Transverse colon (tissue), 4 donors: Measurements from ENCODE around the gene COX7A2. TPM values are rescaled to one million over a fixed set of nuclear protein-coding genes. Genes with fewer than 3 reads are reported as not detected.

ENCODE experiments used
- DNase-seq: peaks from one replicate; pipeline ENCODE4 v3.0.0-alpha.2; 2019
- H3K27ac ChIP-seq, 4 donors: fragments of 200-600 bp; sonication (generic); 2 replicates each; pipeline ENCODE4 v1.5.1; 2016 to 2018; ENCODE audit warnings: inconsistent platforms in 4 of 4
- H3K27me3 ChIP-seq: fragments of 200-600 bp; sonication (generic); 2 replicates; pipeline ENCODE4 v1.5.1; 2017; ENCODE audit warnings: inconsistent platforms
- H3K36me3 ChIP-seq, 4 donors: fragments of 200-600 bp; sonication (generic); 2 replicates each; pipeline ENCODE4 v1.5.1; 2017 to 2019; ENCODE audit warnings: inconsistent platforms in 4 of 4
- H3K4me1 ChIP-seq, 4 donors: fragments of 200-600 bp; sonication (generic); 2 replicates each; pipeline ENCODE4 v1.5.1; 2017 to 2020; ENCODE audit warnings: inconsistent platforms in 4 of 4
- H3K4me3 ChIP-seq, 4 donors: fragments of 200-600 bp; sonication (generic); 1 replicate in 1 of 4; 2 replicates in 3 of 4; pipeline versions ENCODE4 v1.5.1 to v1.6.1; 2017 to 2019; ENCODE audit warnings: inconsistent platforms in 4 of 4
- H3K9me3 ChIP-seq, 2 donors: fragments of 200-600 bp; sonication (generic); 2 replicates each; pipeline ENCODE4 v1.5.1; 2017 to 2019; ENCODE audit warnings: inconsistent platforms in 2 of 2
- CTCF ChIP-seq, 5 experiments: fragments of 200-600 bp in 3 of 5; fragments of 450-650 bp in 2 of 5; sonication (generic) in 3 of 5; IDR thresholded peaks; 1 replicate in 2 of 5; 2 replicates in 3 of 5; pipeline ENCODE4 v1.5.1; 2016 to 2017; ENCODE audit warnings: antibody characterized with exemption in 5 of 5, inconsistent platforms in 3 of 5, mild to moderate bottlenecking in 2 of 5, moderate library complexity in 1 of 5
- EP300 ChIP-seq: sonication (generic); formaldehyde crosslinking; IDR thresholded peaks from one replicate; pipeline ENCODE4 v1.6.1; 2017; ENCODE audit warnings: antibody characterized with exemption, low read depth
- POLR2A ChIP-seq: fragments of 450-650 bp; IDR thresholded peaks from one replicate; pipeline ENCODE4 v1.6.1; 2016; ENCODE audit warnings: antibody characterized with exemption, mild to moderate bottlenecking, moderate library complexity
- POLR2AphosphoS5 ChIP-seq, 3 donors: sonication (generic); formaldehyde crosslinking; IDR thresholded peaks; one replicate each; pipeline ENCODE4 v1.6.1; 2016; ENCODE audit warnings: antibody characterized with exemption in 3 of 3
- WGBS, 2 donors: methylation state at CpG; one replicate each; pipeline ENCODE4 v1.1.5; 2018; ENCODE audit warnings: low coverage in 1 of 2; 5-methylcytosine and 5-hydroxymethylcytosine counted together
- in situ Hi-C, 4 donors: fragments of 200-750 bp; cut with MboI; loops; one replicate each; pipeline versions ENCODE4 v1.15.0 to v1.15.1; 2017; ENCODE audit warnings: low sequenced_read_pairs in 3 of 4, low pct_ligation_motif_present in 1 of 4, low pct_unique_long_range_greater_than_20kb in 1 of 4
- intact Hi-C: fragments of 100-400 bp; cut with DNase I; formaldehyde crosslinking; loops from one replicate; pipeline ENCODE4 v1.15.1; 2023; ENCODE audit warnings: low total_unique reads
- total RNA-seq, 4 donors: library from RNA; depleted of rRNA; stranded (reverse); fragments of >200 nt; gene quantifications; one replicate each; pipeline ENCODE4 v1.1.0, GENCODE V29; 2016

Gene COX7A2
- total RNA-seq, 4 donors from 2014 or later: 146 to 469 (median 349) TPM

- in situ Hi-C loops (loop anchor here in 2 of 4 donors (10.0 kb wide), 1 partner anchor 234 kb away; no protein-coding TSS in a partner anchor), intact Hi-C loops (no loop called here)
- Histone ChIP-seq H3K27me3 (no peaks in the 10 kb centered on the region), H3K4me1 (peaks cover 0 to 11% (median 0%) of the 10 kb centered on the region in 4 donors), H3K4me3 (no peak overlapping the region), H3K27ac (no peak overlapping the region), H3K36me3 (no peaks in the 10 kb centered on the region), H3K9me3 (no peaks in the 10 kb centered on the region)
- TF ChIP-seq POLR2AphosphoS5 (IDR thresholded peaks at IDR 0.05): no peak
- TF ChIP-seq CTCF (IDR thresholded peaks at IDR 0.05): no peak
- TF ChIP-seq EP300: no peak
- TF ChIP-seq POLR2A: no peak
- WGBS, 2 donors: 80 to 87% methylated on average over 6 to 7 of the region's 7 CpGs
- no peak for DNase-seq
These were observed 46.7 kb upstream of the COX7A2 start for GRCh38 chr6:75290136-75290945.

- DNase-seq: no peak
- Histone ChIP-seq H3K27me3 (no peaks in the 10 kb centered on the region), H3K4me3 (no peak overlapping the region), H3K27ac (no peak overlapping the region), H3K9me3 (no peaks in the 10 kb centered on the region), H3K4me1 (peaks cover 0 to 19% (median 3%) of the 10 kb centered on the region in 4 donors), H3K36me3 (no peaks in the 10 kb centered on the region)
- TF ChIP-seq POLR2A (no peak), POLR2AphosphoS5 (IDR thresholded peaks at IDR 0.05) (no peak), CTCF (IDR thresholded peaks at IDR 0.05) (no peak), EP300 (no peak)
- intact Hi-C loops (no loop called here), in situ Hi-C loops (no loop called here)
- 75 to 93% methylated on average over 1 of the region's 1 CpG for WGBS, 2 donors
These were observed 44.4 kb upstream of the COX7A2 start for GRCh38 chr6:75288023-75288422.

GRCh38 chr6:75287424-75287823 lies 43.8 kb upstream of the COX7A2 start:
- intact Hi-C loops (no loop called here), in situ Hi-C loops (no loop called here)
- 71 to 89% methylated on average over 1 of the region's 1 CpG for whole genome bisulfite sequencing, 2 donors
- Histone ChIP-seq H3K4me1 (peaks cover 5 to 25% (median 9%) of the 10 kb centered on the region in 4 donors), H3K9me3 (no peaks in the 10 kb centered on the region), H3K27me3 (no peaks in the 10 kb centered on the region), H3K27ac (no peak overlapping the region), H3K36me3 (no peaks in the 10 kb centered on the region), H3K4me3 (no peak overlapping the region)
- DNase-seq: no peak
- TF ChIP-seq POLR2AphosphoS5 (IDR thresholded peaks at IDR 0.05) (no peak), EP300 (no peak), CTCF (IDR thresholded peaks at IDR 0.05) (no peak), POLR2A (no peak)

- intact Hi-C loops: no loop called here
- TF ChIP-seq CTCF (IDR thresholded peaks at IDR 0.05) (no peak), EP300 (no peak), POLR2AphosphoS5 (IDR thresholded peaks at IDR 0.05) (no peak), POLR2A (no peak)
- 96 to 97% methylated on average over 2 of the region's 2 CpGs for WGBS, 2 donors
- no peak overlapping the region for H3K27ac ChIP-seq
- H3K27me3 ChIP-seq: no peaks in the 10 kb centered on the region
- in situ Hi-C loops: no loop called here
- H3K4me3 ChIP-seq: no peak overlapping the region
- no peak for DNase-seq
- peaks cover 10 to 30% (median 12%) of the 10 kb centered on the region in 4 donors for H3K4me1 ChIP-seq
- H3K36me3 ChIP-seq: no peaks in the 10 kb centered on the region
- no peaks in the 10 kb centered on the region for H3K9me3 ChIP-seq
These were observed 43.4 kb upstream of the COX7A2 start for GRCh38 chr6:75286955-75287354.
